ENCODE data around the gene KYNU.
"Not testable (repeated sequence)": the region's sequence is repeated elsewhere in the genome, so short reads cannot be mapped to it uniquely, and the experiment has no call there.

KYNU gene

DNA sequence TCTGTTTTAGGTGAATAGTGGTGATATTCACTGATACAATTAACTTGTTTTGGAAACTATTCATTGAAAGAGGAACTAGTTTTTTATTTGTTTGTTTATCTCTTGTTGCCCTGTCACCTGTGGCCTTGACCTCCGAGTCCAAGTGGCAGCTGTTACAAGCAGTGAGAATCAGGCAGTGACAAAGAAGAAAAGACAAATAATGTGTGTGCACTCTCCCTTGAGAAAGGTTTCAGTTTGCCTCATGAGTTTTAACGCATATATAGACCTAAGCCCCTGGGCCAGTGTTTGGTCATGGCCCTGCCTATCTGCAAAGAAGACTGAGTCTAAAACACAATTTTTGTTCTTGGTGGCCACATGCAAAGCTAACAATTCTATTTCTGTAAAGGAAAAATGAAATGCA, 15.3 kb downstream of the KYNU start:
- H3K27me3 ChIP-seq (ENCODE audit: control insufficient read depth, low read length) = no peaks in the 10 kb centered on the region
- peaks cover 5% of the 10 kb centered on the region for H3K36me3 ChIP-seq (ENCODE audit: control insufficient read depth, low read length)
- H3K4me1 ChIP-seq (ENCODE audit: control insufficient read depth, low read length) = peaks cover 25% of the 10 kb centered on the region
- no peaks in the 10 kb centered on the region for H3K9me3 ChIP-seq (ENCODE audit: control insufficient read depth, insufficient read depth, low read length)
- TF ChIP-seq, protein P1, sequence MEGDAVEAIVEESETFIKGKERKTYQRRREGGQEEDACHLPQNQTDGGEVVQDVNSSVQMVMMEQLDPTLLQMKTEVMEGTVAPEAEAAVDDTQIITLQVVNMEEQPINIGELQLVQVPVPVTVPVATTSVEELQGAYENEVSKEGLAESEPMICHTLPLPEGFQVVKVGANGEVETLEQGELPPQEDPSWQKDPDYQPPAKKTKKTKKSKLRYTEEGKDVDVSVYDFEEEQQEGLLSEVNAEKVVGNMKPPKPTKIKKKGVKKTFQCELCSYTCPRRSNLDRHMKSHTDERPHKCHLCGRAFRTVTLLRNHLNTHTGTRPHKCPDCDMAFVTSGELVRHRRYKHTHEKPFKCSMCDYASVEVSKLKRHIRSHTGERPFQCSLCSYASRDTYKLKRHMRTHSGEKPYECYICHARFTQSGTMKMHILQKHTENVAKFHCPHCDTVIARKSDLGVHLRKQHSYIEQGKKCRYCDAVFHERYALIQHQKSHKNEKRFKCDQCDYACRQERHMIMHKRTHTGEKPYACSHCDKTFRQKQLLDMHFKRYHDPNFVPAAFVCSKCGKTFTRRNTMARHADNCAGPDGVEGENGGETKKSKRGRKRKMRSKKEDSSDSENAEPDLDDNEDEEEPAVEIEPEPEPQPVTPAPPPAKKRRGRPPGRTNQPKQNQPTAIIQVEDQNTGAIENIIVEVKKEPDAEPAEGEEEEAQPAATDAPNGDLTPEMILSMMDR (IDR thresholded peaks at IDR 0.05; ENCODE audit: low read depth, low read length, poor library complexity, severe bottlenecking) = no peak
- no peak for TF ChIP-seq EZH2phosphoT487 (IDR thresholded peaks at IDR 0.05; ENCODE audit: borderline replicate concordance, low read length)
- no peaks in the 10 kb centered on the region for H3K79me2 ChIP-seq (ENCODE audit: control insufficient read depth, low read length)
- no peaks in the 10 kb centered on the region for H3K9me2 ChIP-seq (replicated peaks; ENCODE audit: control insufficient read depth, low read length)
- peak overlapping the region; percentile 16; the same call in 1 of the 2 replicates for H3K4me2 ChIP-seq (ENCODE audit: low read length)
- H4K20me1 ChIP-seq (ENCODE audit: control insufficient read depth, insufficient read depth, low read depth, low read length) = no peaks in the 10 kb centered on the region
- no peaks in the 10 kb centered on the region for H3F3A ChIP-seq (ENCODE audit: control insufficient read depth, insufficient read depth)
- no peak overlapping the region for H3K27ac ChIP-seq (ENCODE audit: low read depth, low read length)
- H3K4me3 ChIP-seq (ENCODE audit: low read length) = no peak overlapping the region

DNA sequence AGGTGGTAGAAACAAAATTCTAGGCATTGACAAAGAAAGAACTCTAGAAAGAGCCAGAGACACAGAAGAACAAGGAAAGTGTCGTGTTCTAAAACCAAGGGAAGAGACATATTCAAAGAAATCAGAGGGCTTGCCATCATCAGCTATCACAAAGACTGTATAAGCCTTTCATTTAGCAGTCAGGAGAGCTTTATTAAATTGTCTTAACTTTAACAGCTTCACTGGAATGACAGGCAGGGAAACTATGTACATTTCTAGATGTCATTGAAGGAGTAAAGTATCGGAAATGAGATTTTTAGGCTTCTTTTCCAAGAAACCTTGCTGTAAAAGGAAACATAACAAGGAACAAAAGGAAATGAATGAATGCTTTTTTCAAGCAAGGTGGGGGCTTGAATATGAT, 15.8 kb downstream of the KYNU start:
- H3F3A ChIP-seq (ENCODE audit: control insufficient read depth, insufficient read depth) = no peaks in the 10 kb centered on the region
- H3K27ac ChIP-seq (ENCODE audit: low read depth, low read length) = no peak overlapping the region
- no peak for TF ChIP-seq EZH2phosphoT487 (IDR thresholded peaks at IDR 0.05; ENCODE audit: borderline replicate concordance, low read length)
- H3K4me1 ChIP-seq (ENCODE audit: control insufficient read depth, low read length) = peaks cover 25% of the 10 kb centered on the region
- H4K20me1 ChIP-seq (ENCODE audit: control insufficient read depth, insufficient read depth, low read depth, low read length) = no peaks in the 10 kb centered on the region
- no peaks in the 10 kb centered on the region for H3K9me2 ChIP-seq (replicated peaks; ENCODE audit: control insufficient read depth, low read length)
- H3K36me3 ChIP-seq (ENCODE audit: control insufficient read depth, low read length) = peaks cover 5% of the 10 kb centered on the region
- H3K79me2 ChIP-seq (ENCODE audit: control insufficient read depth, low read length) = no peaks in the 10 kb centered on the region
- no peak overlapping the region for H3K4me3 ChIP-seq (ENCODE audit: low read length)
- H3K27me3 ChIP-seq (ENCODE audit: control insufficient read depth, low read length) = no peaks in the 10 kb centered on the region
- no peaks in the 10 kb centered on the region for H3K9me3 ChIP-seq (ENCODE audit: control insufficient read depth, insufficient read depth, low read length)
- no peak overlapping the region for H3K4me2 ChIP-seq (ENCODE audit: low read length)

DNA sequence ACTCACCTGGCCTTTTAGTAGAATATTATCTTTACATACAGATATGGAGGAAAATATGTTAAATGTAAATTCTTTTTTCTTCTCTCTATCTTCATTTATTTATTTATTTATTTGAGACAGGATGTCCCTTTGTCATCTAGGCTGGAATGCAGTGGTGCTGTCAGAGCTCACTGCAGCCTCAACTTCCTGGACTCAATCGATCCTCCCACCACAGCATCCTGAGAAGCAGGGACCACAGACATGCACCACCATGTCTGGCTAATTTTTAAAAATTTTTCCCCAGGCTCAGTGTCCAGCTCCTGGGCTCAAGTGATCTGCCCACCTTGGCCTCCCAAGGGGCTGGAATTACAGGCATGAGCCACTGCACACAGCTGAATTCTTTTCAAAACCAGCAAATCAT, 20.3 kb downstream of the KYNU start:
- no peak overlapping the region for H3K27ac ChIP-seq (ENCODE audit: low read depth, low read length)
- no peak overlapping the region for H3K4me2 ChIP-seq (ENCODE audit: low read length)
- H3K79me2 ChIP-seq (ENCODE audit: control insufficient read depth, low read length) = no peaks in the 10 kb centered on the region
- no peaks in the 10 kb centered on the region for H3K36me3 ChIP-seq (ENCODE audit: control insufficient read depth, low read length)
- no peak for TF ChIP-seq EZH2phosphoT487 (IDR thresholded peaks at IDR 0.05; ENCODE audit: borderline replicate concordance, low read length)
- TF ChIP-seq, protein P1 (IDR thresholded peaks at IDR 0.05; ENCODE audit: low read depth, low read length, poor library complexity, severe bottlenecking) = no peak
- no peak overlapping the region for H3K4me3 ChIP-seq (ENCODE audit: low read length)
- no peaks in the 10 kb centered on the region for H3K9me3 ChIP-seq (ENCODE audit: control insufficient read depth, insufficient read depth, low read length)
- no peaks in the 10 kb centered on the region for H3F3A ChIP-seq (ENCODE audit: control insufficient read depth, insufficient read depth)
- no peaks in the 10 kb centered on the region for H3K9me2 ChIP-seq (replicated peaks; ENCODE audit: control insufficient read depth, low read length)
- H3K27me3 ChIP-seq (ENCODE audit: control insufficient read depth, low read length) = no peaks in the 10 kb centered on the region
- no peaks in the 10 kb centered on the region for H4K20me1 ChIP-seq (ENCODE audit: control insufficient read depth, insufficient read depth, low read depth, low read length)
- H3K4me1 ChIP-seq (ENCODE audit: control insufficient read depth, low read length) = peaks cover 5% of the 10 kb centered on the region

DNA sequence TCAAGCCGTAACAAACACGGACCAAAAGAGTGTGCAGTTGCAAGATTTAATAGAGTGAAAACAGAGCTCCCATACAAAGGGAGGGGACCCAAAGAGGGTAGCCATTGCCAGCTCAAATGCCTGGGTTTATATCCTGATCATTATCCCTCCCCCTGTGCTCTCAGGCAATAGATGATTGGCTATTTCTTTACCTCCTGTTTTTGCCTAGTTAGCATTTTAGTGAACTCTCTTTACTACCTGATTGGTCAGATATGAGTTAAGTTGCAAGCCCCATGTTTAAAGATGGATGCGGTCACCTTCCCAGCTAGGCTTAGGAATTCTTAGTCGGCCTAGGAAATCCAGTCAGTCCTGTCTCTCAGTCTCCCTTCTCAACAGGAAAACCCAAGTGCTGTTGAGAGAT, 22.9 kb downstream of the KYNU start:
- not testable (repeated sequence) for H3K27ac ChIP-seq (ENCODE audit: low read depth, low read length); H3K9me3 ChIP-seq (ENCODE audit: control insufficient read depth, insufficient read depth, low read length); H4K20me1 ChIP-seq (ENCODE audit: control insufficient read depth, insufficient read depth, low read depth, low read length); H3F3A ChIP-seq (ENCODE audit: control insufficient read depth, insufficient read depth); H3K4me2 ChIP-seq (ENCODE audit: low read length); H3K79me2 ChIP-seq (ENCODE audit: control insufficient read depth, low read length); H3K4me3 ChIP-seq (ENCODE audit: low read length); H3K27me3 ChIP-seq (ENCODE audit: control insufficient read depth, low read length); H3K36me3 ChIP-seq (ENCODE audit: control insufficient read depth, low read length); H3K4me1 ChIP-seq (ENCODE audit: control insufficient read depth, low read length); H3K9me2 ChIP-seq (replicated peaks; ENCODE audit: control insufficient read depth, low read length)
